Mammary epithelial cell (primary cell): ENCODE data around the gene PLAAT2.

Experiments
- EZH2 ChIP-seq: IDR thresholded peaks from 2 replicates; pipeline ENCODE4 v1.6.1; 2012; ENCODE audit warnings: low read length, inconsistent platforms, borderline replicate concordance
- TF ChIP-seq, protein P1 (sequence below), 2 donors: IDR thresholded peaks in 1 of 2; conservative IDR thresholded peaks in 1 of 2; 2 replicates each; pipeline ENCODE4 v1.5.1; 2011 to 2012; ENCODE audit warnings: inconsistent platforms in 2 of 2, low read length in 2 of 2, mild to moderate bottlenecking in 2 of 2, control low read depth in 1 of 2, low read depth in 1 of 2; ENCODE audit not compliant: insufficient read depth in 1 of 2; ENCODE audit errors: extremely low read depth in 1 of 2

- TF ChIP-seq, protein P1, sequence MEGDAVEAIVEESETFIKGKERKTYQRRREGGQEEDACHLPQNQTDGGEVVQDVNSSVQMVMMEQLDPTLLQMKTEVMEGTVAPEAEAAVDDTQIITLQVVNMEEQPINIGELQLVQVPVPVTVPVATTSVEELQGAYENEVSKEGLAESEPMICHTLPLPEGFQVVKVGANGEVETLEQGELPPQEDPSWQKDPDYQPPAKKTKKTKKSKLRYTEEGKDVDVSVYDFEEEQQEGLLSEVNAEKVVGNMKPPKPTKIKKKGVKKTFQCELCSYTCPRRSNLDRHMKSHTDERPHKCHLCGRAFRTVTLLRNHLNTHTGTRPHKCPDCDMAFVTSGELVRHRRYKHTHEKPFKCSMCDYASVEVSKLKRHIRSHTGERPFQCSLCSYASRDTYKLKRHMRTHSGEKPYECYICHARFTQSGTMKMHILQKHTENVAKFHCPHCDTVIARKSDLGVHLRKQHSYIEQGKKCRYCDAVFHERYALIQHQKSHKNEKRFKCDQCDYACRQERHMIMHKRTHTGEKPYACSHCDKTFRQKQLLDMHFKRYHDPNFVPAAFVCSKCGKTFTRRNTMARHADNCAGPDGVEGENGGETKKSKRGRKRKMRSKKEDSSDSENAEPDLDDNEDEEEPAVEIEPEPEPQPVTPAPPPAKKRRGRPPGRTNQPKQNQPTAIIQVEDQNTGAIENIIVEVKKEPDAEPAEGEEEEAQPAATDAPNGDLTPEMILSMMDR (conservative IDR thresholded peaks at IDR 0.05 in 1 of 2, IDR thresholded peaks at IDR 0.05 in 1 of 2; ENCODE audit: extremely low read depth in 1 of 2, insufficient read depth in 1 of 2, low read depth in 1 of 2, low read length in 2 of 2), result no peak
- no peak for TF ChIP-seq EZH2
These were observed 15.0 kb downstream of the PLAAT2 start for GRCh38 chr11:63548178-63548577.
